Stimulated activated memory B cell treated with anti-CD40 and anti-IgM and Interleukin-4, amounts not matched to agents 10 μg/mL and 1 μg/mL and 100 μg/mL, for 72 hours (primary cell): ENCODE measurements around the gene DHX30.
A peak's percentile ranks its signal among the peaks of the same experiment; 100 is the strongest.

Experiments
- ATAC-seq: fragments of 150-1000 bp; cut with Tn5 transposase; 2 replicates; pipeline ENCODE4 v1.10.0; 2021
- H3K27ac Mint-ChIP-seq: one replicate; pipeline ENCODE4 v1.8.0; 2022; ENCODE audit warnings: mild to moderate bottlenecking, mixed read lengths
- H3K27me3 Mint-ChIP-seq: one replicate; pipeline ENCODE4 v1.8.0; 2022; ENCODE audit warnings: mixed read lengths
- H3K36me3 Mint-ChIP-seq: one replicate; pipeline ENCODE4 v1.8.0; 2022; ENCODE audit warnings: mixed read lengths
- H3K4me1 Mint-ChIP-seq: one replicate; pipeline ENCODE4 v1.8.0; 2022; ENCODE audit warnings: mixed read lengths
- H3K4me3 Mint-ChIP-seq: one replicate; pipeline ENCODE4 v1.8.0; 2022; ENCODE audit warnings: mild to moderate bottlenecking, moderate library complexity, mixed read lengths
- H3K9me3 Mint-ChIP-seq: one replicate; pipeline ENCODE4 v1.8.0; 2022; ENCODE audit warnings: mixed read lengths

Gene DHX30

GRCh38 chr3:47846186-47846879, 43.4 kb downstream of the DHX30 start:
- Mint-ChIP-seq H3K27ac (no peak overlapping the region), H3K4me3 (no peak overlapping the region), H3K9me3 (no peaks in the 10 kb centered on the region), H3K36me3 (peaks cover 73% of the 10 kb centered on the region), H3K4me1 (no peaks in the 10 kb centered on the region), H3K27me3 (no peaks in the 10 kb centered on the region)
- peak; percentile 7 for ATAC-seq

- Mint-ChIP-seq H3K4me1 (no peaks in the 10 kb centered on the region), H3K9me3 (no peaks in the 10 kb centered on the region), H3K27me3 (no peaks in the 10 kb centered on the region), H3K4me3 (no peak overlapping the region), H3K27ac (no peak overlapping the region), H3K36me3 (peaks cover 68% of the 10 kb centered on the region)
- no peak for ATAC-seq
Observed at GRCh38 chr3:47846880-47847248, 43.9 kb downstream of the DHX30 start.

- Mint-ChIP-seq H3K4me1 (no peaks in the 10 kb centered on the region), H3K27me3 (no peaks in the 10 kb centered on the region), H3K9me3 (no peaks in the 10 kb centered on the region), H3K36me3 (peaks cover 68% of the 10 kb centered on the region), H3K4me3 (no peak overlapping the region), H3K27ac (no peak overlapping the region)
- ATAC-seq = no peak
Observed at GRCh38 chr3:47847260-47847659, 44.3 kb downstream of the DHX30 start.

GRCh38 chr3:47847801-47848518, 45.0 kb downstream of the DHX30 start:
- Mint-ChIP-seq H3K27ac (no peak overlapping the region), H3K9me3 (no peaks in the 10 kb centered on the region), H3K36me3 (peaks cover 68% of the 10 kb centered on the region), H3K4me3 (no peak overlapping the region), H3K27me3 (no peaks in the 10 kb centered on the region), H3K4me1 (no peaks in the 10 kb centered on the region)
- ATAC-seq = no peak

GRCh38 chr3:47848599-47849117, 45.7 kb downstream of the DHX30 start:
- no peak for ATAC-seq
- Mint-ChIP-seq H3K27ac (no peak overlapping the region), H3K27me3 (no peaks in the 10 kb centered on the region), H3K4me1 (no peaks in the 10 kb centered on the region), H3K36me3 (peaks cover 63% of the 10 kb centered on the region), H3K9me3 (no peaks in the 10 kb centered on the region), H3K4me3 (no peak overlapping the region)

- H3K27ac Mint-ChIP-seq = no peak overlapping the region
- H3K36me3 Mint-ChIP-seq = peaks cover 63% of the 10 kb centered on the region
Observed at GRCh38 chr3:47849186-47849698, 46.3 kb downstream of the DHX30 start.

GRCh38 chr3:47849699-47850563, 47.0 kb downstream of the DHX30 start:
- Mint-ChIP-seq H3K27me3 (no peaks in the 10 kb centered on the region), H3K9me3 (no peaks in the 10 kb centered on the region), H3K27ac (peak overlapping the region; percentile 15), H3K4me3 (no peak overlapping the region), H3K36me3 (peaks cover 63% of the 10 kb centered on the region), H3K4me1 (no peaks in the 10 kb centered on the region)
- peak; percentile 46 for ATAC-seq

More at GRCh38 chr3:47849186-47849698, 46.3 kb downstream of the DHX30 start:
- no peak for ATAC-seq
- H3K4me1 Mint-ChIP-seq = no peaks in the 10 kb centered on the region
- H3K27me3 Mint-ChIP-seq = no peaks in the 10 kb centered on the region
- H3K4me3 Mint-ChIP-seq = no peak overlapping the region
- no peaks in the 10 kb centered on the region for H3K9me3 Mint-ChIP-seq

- H3K27ac Mint-ChIP-seq = peak overlapping the region; percentile 15
- peaks cover 68% of the 10 kb centered on the region for H3K36me3 Mint-ChIP-seq
- H3K4me3 Mint-ChIP-seq = no peak overlapping the region
- H3K27me3 Mint-ChIP-seq = no peaks in the 10 kb centered on the region
- no peaks in the 10 kb centered on the region for H3K4me1 Mint-ChIP-seq
- no peaks in the 10 kb centered on the region for H3K9me3 Mint-ChIP-seq
- ATAC-seq = no peak
Observed at GRCh38 chr3:47850564-47851410, 47.8 kb downstream of the DHX30 start.

GRCh38 chr3:47851888-47852603, 49.1 kb downstream of the DHX30 start:
- Mint-ChIP-seq H3K4me3 (no peak overlapping the region), H3K27me3 (no peaks in the 10 kb centered on the region), H3K9me3 (no peaks in the 10 kb centered on the region), H3K4me1 (no peaks in the 10 kb centered on the region), H3K27ac (peak overlapping the region; percentile 11), H3K36me3 (peaks cover 58% of the 10 kb centered on the region)
- ATAC-seq = no peak

- H3K36me3 Mint-ChIP-seq = peaks cover 55% of the 10 kb centered on the region
- no peaks in the 10 kb centered on the region for H3K9me3 Mint-ChIP-seq
- no peak for ATAC-seq
- no peaks in the 10 kb centered on the region for H3K4me1 Mint-ChIP-seq
- H3K27me3 Mint-ChIP-seq = no peaks in the 10 kb centered on the region
- no peak overlapping the region for H3K4me3 Mint-ChIP-seq
- peak overlapping the region; percentile 11 for H3K27ac Mint-ChIP-seq
Observed at GRCh38 chr3:47852604-47853602, 50.0 kb downstream of the DHX30 start.

GRCh38 chr3:47854267-47854666, 51.3 kb downstream of the DHX30 start:
- Mint-ChIP-seq H3K4me3 (no peak overlapping the region), H3K27ac (peak overlapping the region; percentile 60), H3K36me3 (peaks cover 50% of the 10 kb centered on the region), H3K27me3 (no peaks in the 10 kb centered on the region), H3K9me3 (no peaks in the 10 kb centered on the region), H3K4me1 (no peaks in the 10 kb centered on the region)
- peak; percentile 5 for ATAC-seq

GRCh38 chr3:47854720-47855455, 52.0 kb downstream of the DHX30 start:
- H3K4me3 Mint-ChIP-seq = no peak overlapping the region
- no peak overlapping the region for H3K27ac Mint-ChIP-seq
- peaks cover 48% of the 10 kb centered on the region for H3K36me3 Mint-ChIP-seq
- H3K9me3 Mint-ChIP-seq = no peaks in the 10 kb centered on the region
- no peaks in the 10 kb centered on the region for H3K4me1 Mint-ChIP-seq
- no peak for ATAC-seq
- H3K27me3 Mint-ChIP-seq = no peaks in the 10 kb centered on the region
